ENCODE measurements around the gene RASA2. TPM values are rescaled to one million over a fixed set of nuclear protein-coding genes. Genes with fewer than 3 reads are reported as not detected.
A peak's percentile ranks its signal among the peaks of the same experiment; 100 is the strongest.

RASA2 gene
- total and polyA plus RNA-seq, 9 of the 15 experiments (the other 6 are each of a cell fraction or from before 2014, with no cell fraction given) = 2.0 to 12.8 (median 9.5) TPM

DNA sequence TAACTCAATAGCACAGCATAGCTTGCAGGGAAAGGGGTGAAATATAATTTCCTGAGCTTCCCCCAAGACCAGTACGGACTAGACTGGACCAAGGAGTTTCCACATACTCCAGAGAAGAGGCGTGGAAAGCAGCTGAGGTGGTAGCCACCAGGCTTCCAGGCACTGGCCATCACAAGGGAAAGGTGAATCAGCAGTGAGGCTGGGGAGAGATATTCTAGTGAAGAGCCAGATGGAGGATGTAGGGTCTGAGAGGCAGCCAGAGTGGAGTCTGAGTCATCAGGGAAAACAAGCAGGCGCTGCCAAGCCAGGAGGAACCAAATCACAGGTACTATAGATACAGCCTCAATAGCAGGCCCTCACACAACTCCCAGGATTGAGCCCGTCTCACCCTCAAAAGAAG lies 9.6 kb upstream of the RASA2 start (continued):
- TF ChIP-seq SMARCA4 (IDR thresholded peaks at IDR 0.05) = 0 out of 2 replicates have a peak, but pooled peaks have one; percentile 18
- TF ChIP-seq ZNF436 (CRISPR knock-in tag; IDR thresholded peaks at IDR 0.05) = no peak
- TF ChIP-seq, protein P1, sequence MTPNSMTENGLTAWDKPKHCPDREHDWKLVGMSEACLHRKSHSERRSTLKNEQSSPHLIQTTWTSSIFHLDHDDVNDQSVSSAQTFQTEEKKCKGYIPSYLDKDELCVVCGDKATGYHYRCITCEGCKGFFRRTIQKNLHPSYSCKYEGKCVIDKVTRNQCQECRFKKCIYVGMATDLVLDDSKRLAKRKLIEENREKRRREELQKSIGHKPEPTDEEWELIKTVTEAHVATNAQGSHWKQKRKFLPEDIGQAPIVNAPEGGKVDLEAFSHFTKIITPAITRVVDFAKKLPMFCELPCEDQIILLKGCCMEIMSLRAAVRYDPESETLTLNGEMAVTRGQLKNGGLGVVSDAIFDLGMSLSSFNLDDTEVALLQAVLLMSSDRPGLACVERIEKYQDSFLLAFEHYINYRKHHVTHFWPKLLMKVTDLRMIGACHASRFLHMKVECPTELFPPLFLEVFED (CRISPR knock-in tag; conservative IDR thresholded peaks at IDR 0.05) = no peak
- TF ChIP-seq, protein P2, sequence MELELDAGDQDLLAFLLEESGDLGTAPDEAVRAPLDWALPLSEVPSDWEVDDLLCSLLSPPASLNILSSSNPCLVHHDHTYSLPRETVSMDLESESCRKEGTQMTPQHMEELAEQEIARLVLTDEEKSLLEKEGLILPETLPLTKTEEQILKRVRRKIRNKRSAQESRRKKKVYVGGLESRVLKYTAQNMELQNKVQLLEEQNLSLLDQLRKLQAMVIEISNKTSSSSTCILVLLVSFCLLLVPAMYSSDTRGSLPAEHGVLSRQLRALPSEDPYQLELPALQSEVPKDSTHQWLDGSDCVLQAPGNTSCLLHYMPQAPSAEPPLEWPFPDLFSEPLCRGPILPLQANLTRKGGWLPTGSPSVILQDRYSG (tag; conservative IDR thresholded peaks at IDR 0.05; ENCODE audit: low read depth) = no peak
- peak; percentile 21; the same call in 1 of the 2 replicates for TF ChIP-seq SMARCE1 (IDR thresholded peaks at IDR 0.05)
- TF ChIP-seq, protein P3, sequence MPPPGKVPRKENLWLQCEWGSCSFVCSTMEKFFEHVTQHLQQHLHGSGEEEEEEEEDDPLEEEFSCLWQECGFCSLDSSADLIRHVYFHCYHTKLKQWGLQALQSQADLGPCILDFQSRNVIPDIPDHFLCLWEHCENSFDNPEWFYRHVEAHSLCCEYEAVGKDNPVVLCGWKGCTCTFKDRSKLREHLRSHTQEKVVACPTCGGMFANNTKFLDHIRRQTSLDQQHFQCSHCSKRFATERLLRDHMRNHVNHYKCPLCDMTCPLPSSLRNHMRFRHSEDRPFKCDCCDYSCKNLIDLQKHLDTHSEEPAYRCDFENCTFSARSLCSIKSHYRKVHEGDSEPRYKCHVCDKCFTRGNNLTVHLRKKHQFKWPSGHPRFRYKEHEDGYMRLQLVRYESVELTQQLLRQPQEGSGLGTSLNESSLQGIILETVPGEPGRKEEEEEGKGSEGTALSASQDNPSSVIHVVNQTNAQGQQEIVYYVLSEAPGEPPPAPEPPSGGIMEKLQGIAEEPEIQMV (tag; conservative IDR thresholded peaks at IDR 0.05; ENCODE audit: low read depth) = no peak
- no peak for TF ChIP-seq BMI1 (IDR thresholded peaks at IDR 0.05; ENCODE audit: low read length)
- TF ChIP-seq ELF1 (tag; IDR thresholded peaks at IDR 0.05) = no peak
- TF ChIP-seq, protein P4, sequence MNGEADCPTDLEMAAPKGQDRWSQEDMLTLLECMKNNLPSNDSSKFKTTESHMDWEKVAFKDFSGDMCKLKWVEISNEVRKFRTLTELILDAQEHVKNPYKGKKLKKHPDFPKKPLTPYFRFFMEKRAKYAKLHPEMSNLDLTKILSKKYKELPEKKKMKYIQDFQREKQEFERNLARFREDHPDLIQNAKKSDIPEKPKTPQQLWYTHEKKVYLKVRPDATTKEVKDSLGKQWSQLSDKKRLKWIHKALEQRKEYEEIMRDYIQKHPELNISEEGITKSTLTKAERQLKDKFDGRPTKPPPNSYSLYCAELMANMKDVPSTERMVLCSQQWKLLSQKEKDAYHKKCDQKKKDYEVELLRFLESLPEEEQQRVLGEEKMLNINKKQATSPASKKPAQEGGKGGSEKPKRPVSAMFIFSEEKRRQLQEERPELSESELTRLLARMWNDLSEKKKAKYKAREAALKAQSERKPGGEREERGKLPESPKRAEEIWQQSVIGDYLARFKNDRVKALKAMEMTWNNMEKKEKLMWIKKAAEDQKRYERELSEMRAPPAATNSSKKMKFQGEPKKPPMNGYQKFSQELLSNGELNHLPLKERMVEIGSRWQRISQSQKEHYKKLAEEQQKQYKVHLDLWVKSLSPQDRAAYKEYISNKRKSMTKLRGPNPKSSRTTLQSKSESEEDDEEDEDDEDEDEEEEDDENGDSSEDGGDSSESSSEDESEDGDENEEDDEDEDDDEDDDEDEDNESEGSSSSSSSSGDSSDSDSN (IDR thresholded peaks at IDR 0.05; ENCODE audit: borderline replicate concordance in 1 of 2, low read depth in 2 of 2, low read length in 2 of 2) = 0 out of 4 replicates have a peak, but pooled peaks of 1 of the 2 experiments have one; percentile 26
- TF ChIP-seq POLR2H (tag; IDR thresholded peaks at IDR 0.05; ENCODE audit: low read depth) = no peak
- no peak for TF ChIP-seq HMG20B (CRISPR knock-in tag; IDR thresholded peaks at IDR 0.05)
- TF ChIP-seq, protein P5, sequence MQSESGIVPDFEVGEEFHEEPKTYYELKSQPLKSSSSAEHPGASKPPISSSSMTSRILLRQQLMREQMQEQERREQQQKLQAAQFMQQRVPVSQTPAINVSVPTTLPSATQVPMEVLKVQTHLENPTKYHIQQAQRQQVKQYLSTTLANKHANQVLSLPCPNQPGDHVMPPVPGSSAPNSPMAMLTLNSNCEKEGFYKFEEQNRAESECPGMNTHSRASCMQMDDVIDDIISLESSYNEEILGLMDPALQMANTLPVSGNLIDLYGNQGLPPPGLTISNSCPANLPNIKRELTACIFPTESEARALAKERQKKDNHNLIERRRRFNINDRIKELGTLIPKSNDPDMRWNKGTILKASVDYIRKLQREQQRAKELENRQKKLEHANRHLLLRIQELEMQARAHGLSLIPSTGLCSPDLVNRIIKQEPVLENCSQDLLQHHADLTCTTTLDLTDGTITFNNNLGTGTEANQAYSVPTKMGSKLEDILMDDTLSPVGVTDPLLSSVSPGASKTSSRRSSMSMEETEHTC (IDR thresholded peaks at IDR 0.05) = no peak
- TF ChIP-seq, protein P6, sequence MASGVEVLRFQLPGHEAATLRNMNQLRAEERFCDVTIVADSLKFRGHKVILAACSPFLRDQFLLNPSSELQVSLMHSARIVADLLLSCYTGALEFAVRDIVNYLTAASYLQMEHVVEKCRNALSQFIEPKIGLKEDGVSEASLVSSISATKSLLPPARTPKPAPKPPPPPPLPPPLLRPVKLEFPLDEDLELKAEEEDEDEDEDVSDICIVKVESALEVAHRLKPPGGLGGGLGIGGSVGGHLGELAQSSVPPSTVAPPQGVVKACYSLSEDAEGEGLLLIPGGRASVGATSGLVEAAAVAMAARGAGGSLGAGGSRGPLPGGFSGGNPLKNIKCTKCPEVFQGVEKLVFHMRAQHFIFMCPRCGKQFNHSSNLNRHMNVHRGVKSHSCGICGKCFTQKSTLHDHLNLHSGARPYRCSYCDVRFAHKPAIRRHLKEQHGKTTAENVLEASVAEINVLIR (CRISPR knock-in tag; IDR thresholded peaks at IDR 0.05) = no peak
- no peak for TF ChIP-seq COPS2 (conservative IDR thresholded peaks at IDR 0.05)
- TF ChIP-seq, protein P7, sequence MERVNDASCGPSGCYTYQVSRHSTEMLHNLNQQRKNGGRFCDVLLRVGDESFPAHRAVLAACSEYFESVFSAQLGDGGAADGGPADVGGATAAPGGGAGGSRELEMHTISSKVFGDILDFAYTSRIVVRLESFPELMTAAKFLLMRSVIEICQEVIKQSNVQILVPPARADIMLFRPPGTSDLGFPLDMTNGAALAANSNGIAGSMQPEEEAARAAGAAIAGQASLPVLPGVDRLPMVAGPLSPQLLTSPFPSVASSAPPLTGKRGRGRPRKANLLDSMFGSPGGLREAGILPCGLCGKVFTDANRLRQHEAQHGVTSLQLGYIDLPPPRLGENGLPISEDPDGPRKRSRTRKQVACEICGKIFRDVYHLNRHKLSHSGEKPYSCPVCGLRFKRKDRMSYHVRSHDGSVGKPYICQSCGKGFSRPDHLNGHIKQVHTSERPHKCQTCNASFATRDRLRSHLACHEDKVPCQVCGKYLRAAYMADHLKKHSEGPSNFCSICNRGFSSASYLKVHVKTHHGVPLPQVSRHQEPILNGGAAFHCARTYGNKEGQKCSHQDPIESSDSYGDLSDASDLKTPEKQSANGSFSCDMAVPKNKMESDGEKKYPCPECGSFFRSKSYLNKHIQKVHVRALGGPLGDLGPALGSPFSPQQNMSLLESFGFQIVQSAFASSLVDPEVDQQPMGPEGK (CRISPR knock-in tag; IDR thresholded peaks at IDR 0.05; ENCODE audit: borderline replicate concordance) = no peak
- no peak for TF ChIP-seq CBFA2T2 (conservative IDR thresholded peaks at IDR 0.05)

Measured in K562 (cell line).